GM19035 (cell line): Measurements from ENCODE around the gene DRC1.

ENCODE experiments used
- ATAC-seq: cut with Tn5 transposase; IDR thresholded peaks from one replicate; pipeline ENCODE4 v1.9.1; 2021; ENCODE audit not compliant: unreplicated experiment

DRC1 gene

DNA sequence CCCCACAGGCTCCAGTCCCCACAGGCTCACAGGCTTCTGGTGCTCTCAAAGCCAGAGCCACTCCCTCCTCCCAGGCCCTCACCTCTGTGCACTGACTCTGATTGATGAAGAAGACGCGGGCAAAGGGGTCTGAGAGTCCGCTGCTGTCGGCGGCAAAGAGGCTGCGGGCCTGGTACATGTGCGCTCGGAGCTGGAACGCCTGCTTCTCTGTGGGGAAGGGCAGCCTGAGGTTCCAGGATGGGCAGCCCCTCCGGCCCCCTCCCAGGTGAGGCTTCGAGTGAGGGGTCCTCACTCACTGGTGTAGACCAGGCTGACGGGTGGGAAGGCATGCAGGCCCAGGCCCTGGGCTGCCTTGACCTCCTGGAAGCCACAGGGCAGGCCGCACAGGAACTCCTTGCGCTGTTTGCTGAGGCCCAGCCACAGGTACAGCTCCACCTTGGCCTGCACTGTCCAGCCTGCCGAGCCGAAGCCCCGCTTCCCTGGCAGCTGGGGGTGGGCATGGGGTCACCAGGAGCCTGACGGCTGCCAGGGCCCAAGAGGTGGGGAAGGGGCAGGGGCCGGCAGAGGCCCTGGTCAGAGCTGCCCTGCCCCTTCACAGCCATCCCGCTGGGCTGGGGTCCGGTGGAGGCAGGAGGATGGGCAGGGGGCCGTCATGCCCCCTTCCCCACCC lies 74.2 kb downstream of the DRC1 start:
- ATAC-seq: no peak

GRCh38 chr2:26477126-26477910 lies 75.6 kb downstream of the DRC1 start:
- ATAC-seq: no peak

GRCh38 chr2:26477911-26478253 lies 76.2 kb downstream of the DRC1 start, which contains the start of gene OTOF:
Gene OTOF, minus strand, starts transcription at chr2:26478124.
- ATAC-seq: no peak

- ATAC-seq: no peak
These were observed 76.6 kb downstream of the DRC1 start for GRCh38 chr2:26478366-26478765.

- no peak for ATAC-seq
These were observed 77.5 kb downstream of the DRC1 start for GRCh38 chr2:26479131-26479788.

DNA sequence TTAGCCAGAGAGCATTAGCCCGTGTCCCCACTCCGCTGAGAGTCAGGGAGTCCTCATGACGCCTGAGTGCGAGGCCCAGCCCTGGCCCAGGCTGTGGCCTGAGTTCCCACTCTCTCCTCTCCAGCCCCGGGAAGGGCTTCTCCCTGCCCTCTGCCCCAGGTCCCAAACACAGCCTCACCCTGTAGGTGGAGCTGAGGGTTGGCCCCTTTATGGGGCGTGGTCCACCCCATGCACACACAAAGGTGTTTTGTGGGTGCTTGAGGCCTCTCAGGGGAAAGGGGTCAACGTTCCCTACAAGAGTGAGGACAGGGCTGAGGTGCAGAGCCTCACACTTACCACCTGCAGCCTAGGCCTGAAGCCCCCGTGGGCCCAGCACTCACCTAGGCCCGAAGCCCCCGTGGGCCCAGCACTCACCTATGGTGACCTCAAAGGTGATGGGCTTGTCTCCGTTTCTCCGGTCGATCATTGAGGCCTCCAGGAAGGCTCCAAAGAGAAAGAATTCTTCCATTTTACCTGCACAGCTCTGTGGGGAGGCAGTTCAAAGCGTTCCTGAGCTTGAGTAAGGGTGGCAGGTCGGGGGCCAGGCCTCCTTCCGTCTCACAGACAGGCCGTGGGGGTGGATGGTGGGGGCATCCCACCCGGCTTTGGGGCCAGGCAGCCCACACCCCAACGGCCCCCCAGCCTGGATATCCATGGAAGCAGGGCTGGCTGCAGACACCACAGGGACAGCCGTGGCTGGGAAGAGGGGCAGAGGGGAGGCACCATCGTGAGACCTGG lies 78.3 kb downstream of the DRC1 start:
- ATAC-seq: no peak

DNA sequence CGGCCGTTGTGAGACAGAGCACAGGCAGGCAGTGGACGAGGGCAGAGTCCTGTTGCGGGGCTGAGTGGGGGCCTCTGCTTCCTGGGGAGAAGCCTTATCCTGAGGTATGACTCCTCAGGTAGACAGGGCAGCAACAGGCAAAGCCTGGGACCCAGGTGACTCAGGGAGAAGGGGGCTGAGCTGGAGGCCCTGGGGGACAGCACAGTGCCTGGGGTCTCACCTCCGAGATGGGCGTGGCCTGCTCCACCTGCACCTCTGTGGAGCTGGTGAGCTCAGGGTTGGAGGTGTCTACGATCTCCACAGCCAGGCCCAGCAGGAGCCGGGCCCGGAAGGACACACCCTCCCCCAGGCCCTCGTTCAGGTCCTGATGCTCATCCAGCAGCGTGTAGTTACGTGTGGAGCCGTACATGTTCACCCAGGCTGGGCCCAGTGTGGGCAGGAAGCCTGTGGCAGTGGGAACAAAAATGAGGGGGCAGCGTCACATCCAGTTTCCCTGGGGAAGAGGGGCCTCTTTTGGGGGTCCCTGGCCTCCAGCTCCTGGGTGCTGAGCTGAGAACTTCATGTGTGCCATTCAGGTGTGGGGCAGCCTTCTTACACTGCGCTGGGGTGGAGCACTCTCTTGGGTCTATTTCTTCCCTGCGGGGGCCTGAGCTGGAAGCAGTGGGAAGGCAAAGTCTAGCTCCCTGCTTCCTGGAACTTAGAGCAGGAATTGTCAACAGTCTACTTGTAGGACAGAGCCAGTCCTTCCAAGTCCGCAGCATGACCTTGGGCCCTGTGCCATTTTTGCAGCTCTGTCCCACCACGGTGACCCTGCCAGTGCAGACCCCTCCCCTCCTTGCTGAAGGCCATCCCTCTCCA lies 79.1 kb downstream of the DRC1 start:
- no peak for ATAC-seq

DNA sequence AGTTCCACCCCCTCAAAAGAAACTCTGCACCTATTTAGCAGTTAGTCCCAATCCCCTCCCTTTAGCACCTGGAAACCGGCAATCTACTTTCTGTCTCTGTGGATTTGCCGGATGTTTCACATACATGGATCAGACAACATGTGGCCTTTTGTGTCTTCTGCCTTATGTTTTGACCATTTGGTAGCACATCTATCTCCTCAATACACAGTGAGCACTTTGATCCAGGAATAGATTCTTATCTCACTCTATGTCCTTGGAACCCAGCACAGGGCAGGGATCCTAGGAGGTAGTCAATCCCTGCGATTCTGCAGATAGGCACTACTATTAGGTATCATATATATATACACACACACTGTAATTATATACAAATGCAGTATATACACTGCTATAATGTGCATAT lies 80.0 kb downstream of the DRC1 start:
- no peak for ATAC-seq

DNA sequence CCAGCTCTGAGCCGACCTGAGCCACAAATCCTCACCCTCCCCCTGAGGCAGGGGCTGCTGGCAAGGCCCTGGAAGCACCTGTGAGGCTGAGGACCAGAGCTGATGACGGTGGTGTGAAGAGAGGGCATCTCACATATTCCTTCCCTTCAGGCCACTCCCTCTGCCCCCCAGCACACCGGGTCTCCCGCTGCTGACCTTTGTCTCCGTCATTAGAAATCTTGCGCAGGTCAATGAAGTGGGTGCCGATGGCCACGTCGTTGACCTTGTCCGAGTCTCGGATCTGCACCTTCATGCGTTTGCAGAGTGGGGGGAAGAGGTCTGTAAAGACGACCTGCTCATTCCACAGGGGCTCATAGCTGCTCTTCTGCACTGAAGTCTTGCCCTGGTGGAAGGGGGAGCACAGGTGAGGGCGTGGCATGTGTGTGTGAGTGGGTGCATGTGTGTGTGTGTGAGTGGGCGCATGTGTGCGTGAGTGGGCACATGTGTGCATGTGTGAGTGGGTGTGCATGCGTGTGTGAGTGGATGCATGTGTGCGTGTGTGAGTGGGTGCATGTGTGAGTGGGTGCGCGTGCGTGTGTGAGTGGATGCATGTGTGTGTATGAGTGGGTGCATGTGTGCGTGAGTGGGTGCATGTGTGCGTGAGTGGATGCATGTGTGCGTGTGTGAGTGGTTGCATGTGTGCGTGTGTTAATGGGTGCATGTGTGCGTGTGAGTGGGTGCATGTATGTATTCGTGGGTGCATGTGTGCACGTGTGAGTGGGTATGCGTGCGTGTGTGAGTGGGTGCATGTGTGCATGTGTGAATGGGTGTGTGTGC lies 80.7 kb downstream of the DRC1 start:
- ATAC-seq: no peak

GRCh38 chr2:26483027-26483326 lies 81.3 kb downstream of the DRC1 start:
- no peak for ATAC-seq

DNA sequence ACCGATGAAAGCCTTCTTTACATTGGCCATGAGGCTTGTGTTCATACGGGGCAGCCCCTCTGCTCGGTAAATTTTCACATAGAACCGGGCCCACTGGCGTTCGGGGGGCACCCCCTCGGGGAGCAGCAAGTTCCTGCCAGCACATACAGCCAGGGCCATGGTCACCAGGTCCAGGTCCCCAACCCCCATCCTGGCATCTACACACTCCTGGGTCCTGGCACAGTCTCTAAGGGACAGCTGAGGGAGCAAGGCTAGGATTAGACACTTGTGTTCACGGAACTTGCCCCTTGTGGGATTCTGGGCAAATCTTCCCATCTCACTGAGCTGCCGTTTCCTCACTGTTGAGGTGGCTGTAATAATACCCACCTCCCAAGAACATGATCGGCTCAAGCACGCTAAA lies 81.8 kb downstream of the DRC1 start:
- no peak for ATAC-seq

GRCh38 chr2:26483957-26484565 lies 82.3 kb downstream of the DRC1 start:
- ATAC-seq: no peak

DNA sequence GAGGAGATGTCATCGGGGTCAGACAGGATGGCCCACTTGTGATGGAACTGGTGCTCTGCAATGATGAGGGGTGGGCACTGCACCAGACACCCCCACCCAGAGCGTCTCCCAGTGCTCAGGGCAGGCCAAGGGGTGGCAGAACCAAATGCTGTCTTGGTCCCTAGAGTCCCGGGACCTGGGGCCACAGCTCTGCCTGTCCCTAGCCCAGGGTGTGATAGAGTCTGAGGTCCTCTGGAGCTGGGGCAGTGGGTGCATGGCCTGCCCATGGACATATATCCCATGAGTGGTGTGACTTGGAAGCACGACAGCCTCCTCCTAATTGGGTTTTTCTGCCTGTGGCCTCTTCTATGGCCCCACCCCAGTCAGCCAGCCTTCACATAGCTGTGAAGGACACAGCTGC lies 82.9 kb downstream of the DRC1 start:
- no peak for ATAC-seq

DNA sequence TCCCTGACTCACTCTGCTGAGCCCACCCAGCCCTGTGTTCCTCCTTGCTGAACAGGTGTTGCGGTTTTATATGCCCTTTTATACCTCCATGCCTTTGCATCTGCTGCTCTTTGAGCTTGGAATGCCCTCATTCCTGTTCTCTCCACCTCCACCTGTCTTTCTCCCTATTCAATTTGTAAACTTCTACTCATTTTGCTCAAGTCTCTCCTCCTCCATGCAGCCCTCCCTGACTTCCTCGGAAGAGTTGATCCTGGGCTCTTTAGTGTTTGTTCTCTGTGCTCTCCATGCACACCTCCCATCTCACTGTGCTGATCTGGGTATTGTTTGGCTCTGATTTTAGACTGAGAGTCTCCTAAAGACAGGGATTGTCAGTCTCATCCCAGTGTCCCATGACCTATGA lies 83.4 kb downstream of the DRC1 start:
- no peak for ATAC-seq

DNA sequence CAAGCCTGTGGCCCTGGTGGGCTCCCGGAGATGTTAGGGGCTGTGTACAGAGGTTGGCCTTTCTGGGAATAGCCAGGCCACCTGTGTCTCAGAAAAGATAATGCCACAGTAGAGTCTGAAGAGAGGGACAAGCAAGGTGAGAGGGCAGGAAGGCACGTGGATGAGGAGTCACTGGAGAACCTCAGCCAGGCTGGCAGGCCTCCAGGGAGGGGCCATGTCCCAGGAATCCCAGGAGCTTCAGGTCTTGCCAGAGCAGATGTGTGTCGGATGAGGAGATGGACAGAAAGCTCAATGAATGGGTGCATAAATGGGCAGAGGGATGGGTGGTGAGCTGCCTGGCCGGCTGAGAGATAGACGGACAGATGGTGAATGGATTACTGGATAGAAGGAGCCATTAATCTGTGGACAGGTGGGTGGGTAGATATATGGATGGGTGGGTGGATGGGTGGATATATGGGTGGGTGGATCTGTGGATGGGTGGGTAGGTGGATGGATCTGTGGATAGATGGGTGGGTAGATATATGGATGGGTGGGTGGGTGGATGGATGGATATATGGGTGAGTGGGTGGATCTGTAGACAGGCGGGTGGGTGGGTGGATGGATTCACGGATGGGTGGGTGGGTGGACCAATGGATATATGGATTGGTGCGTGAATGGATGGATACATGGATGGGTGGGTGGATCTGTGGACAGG lies 84.2 kb downstream of the DRC1 start:
- no peak for ATAC-seq

- ATAC-seq: no peak
These were observed 85.1 kb downstream of the DRC1 start for GRCh38 chr2:26486789-26487188.

- no peak for ATAC-seq
These were observed 85.5 kb downstream of the DRC1 start for GRCh38 chr2:26487192-26487591.

GRCh38 chr2:26488463-26489212 lies 86.9 kb downstream of the DRC1 start:
- ATAC-seq: no peak
